ENCODE measurements around the gene ZNF835.
"Not testable (repeated sequence)": the region's sequence is repeated elsewhere in the genome, so short reads cannot be mapped to it uniquely, and the experiment has no call there.

ZNF835 gene

GRCh38 chr19:56681702-56682101 is 10.1 kb upstream of the ZNF835 start:
- Histone ChIP-seq H3K4me3 (no peak overlapping the region), H3K27ac (no peak overlapping the region)
- no peak for TF ChIP-seq CTCF (IDR thresholded peaks at IDR 0.05)
- DNase-seq (ENCODE audit: low spot score), result no peak

- no peak for DNase-seq (ENCODE audit: low spot score)
- TF ChIP-seq CTCF (IDR thresholded peaks at IDR 0.05), result no peak
- Histone ChIP-seq H3K27ac (no peak overlapping the region), H3K4me3 (no peak overlapping the region)
Observed at GRCh38 chr19:56678205-56678604, 6.6 kb upstream of the ZNF835 start.

GRCh38 chr19:56672610-56673009 is 1.1 kb upstream of the ZNF835 start:
- H3K4me3 ChIP-seq; DNase-seq (ENCODE audit: low spot score); H3K27ac ChIP-seq: not testable (repeated sequence)

- Histone ChIP-seq H3K27ac (peak overlapping the region in 1 of 2 donors; percentile 41), H3K4me3 (peak overlapping the region; percentile 80)
- DNase-seq (ENCODE audit: low spot score), result no peak
- no peak for TF ChIP-seq CTCF (IDR thresholded peaks at IDR 0.05)
Observed at GRCh38 chr19:56670961-56671612, 470 bp downstream of the ZNF835 start.

- Histone ChIP-seq H3K27ac (no peak overlapping the region), H3K4me3 (peak overlapping the region; percentile 80)
- TF ChIP-seq CTCF (IDR thresholded peaks at IDR 0.05), result no peak
- DNase-seq (ENCODE audit: low spot score), result no peak
Observed at GRCh38 chr19:56670401-56670960, 1.1 kb downstream of the ZNF835 start.

GRCh38 chr19:56668676-56669075 is 2.9 kb downstream of the ZNF835 start:
- TF ChIP-seq CTCF (IDR thresholded peaks at IDR 0.05), result no peak
- no peak overlapping the region for H3K4me3 ChIP-seq
- H3K27ac ChIP-seq, result no peak overlapping the region
- no peak for DNase-seq (ENCODE audit: low spot score)

- H3K4me3 ChIP-seq, result no peak overlapping the region
- H3K27ac ChIP-seq, result no peak overlapping the region
- TF ChIP-seq CTCF (IDR thresholded peaks at IDR 0.05), result no peak
- no peak for DNase-seq (ENCODE audit: low spot score)
Observed at GRCh38 chr19:56667311-56667870, 4.2 kb downstream of the ZNF835 start.

Data from coronary artery (tissue), 2 donors.